ENCODE data around the gene GIMD1.

DNA sequence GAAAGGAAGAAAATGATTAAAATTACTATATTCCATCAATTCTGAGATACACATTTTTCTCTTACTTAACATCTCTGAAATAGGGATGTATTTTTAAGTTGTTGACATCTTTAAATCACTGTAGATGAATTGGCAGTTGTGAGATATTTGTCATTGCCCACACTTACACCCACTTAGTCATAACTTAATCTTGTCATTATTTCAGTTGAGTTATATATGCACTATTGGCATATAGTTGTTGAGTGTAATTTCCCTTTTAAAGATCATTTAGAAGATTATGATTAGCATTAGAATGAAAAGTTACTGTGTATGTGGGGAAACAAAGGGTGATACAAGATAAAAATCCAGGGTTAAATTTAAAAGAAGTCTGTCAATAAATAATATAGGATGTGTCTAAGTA, 50.1 kb downstream of the GIMD1 start:
- no peak for TF ChIP-seq POLR2A (IDR thresholded peaks at IDR 0.05)
- TF ChIP-seq, protein P1, sequence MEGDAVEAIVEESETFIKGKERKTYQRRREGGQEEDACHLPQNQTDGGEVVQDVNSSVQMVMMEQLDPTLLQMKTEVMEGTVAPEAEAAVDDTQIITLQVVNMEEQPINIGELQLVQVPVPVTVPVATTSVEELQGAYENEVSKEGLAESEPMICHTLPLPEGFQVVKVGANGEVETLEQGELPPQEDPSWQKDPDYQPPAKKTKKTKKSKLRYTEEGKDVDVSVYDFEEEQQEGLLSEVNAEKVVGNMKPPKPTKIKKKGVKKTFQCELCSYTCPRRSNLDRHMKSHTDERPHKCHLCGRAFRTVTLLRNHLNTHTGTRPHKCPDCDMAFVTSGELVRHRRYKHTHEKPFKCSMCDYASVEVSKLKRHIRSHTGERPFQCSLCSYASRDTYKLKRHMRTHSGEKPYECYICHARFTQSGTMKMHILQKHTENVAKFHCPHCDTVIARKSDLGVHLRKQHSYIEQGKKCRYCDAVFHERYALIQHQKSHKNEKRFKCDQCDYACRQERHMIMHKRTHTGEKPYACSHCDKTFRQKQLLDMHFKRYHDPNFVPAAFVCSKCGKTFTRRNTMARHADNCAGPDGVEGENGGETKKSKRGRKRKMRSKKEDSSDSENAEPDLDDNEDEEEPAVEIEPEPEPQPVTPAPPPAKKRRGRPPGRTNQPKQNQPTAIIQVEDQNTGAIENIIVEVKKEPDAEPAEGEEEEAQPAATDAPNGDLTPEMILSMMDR (IDR thresholded peaks at IDR 0.05) = no peak
